KMS-11 (cell line): Measurements from ENCODE around the gene BBIP1.

ENCODE experiments used
- H2AFZ ChIP-seq: fragments of 200-600 bp; sonication (generic); 2 replicates; pipeline ENCODE4 v1.6.1; 2016; ENCODE audit warnings: antibody characterized with exemption, mixed run types, low read depth
- H3K27ac ChIP-seq: fragments of 200-600 bp; sonication (generic); 2 replicates; pipeline ENCODE4 v1.6.1; 2016; ENCODE audit warnings: mild to moderate bottlenecking, mixed run types
- H3K27me3 ChIP-seq: fragments of 200-600 bp; sonication (generic); 2 replicates; pipeline ENCODE4 v1.6.1; 2017; ENCODE audit warnings: mild to moderate bottlenecking, low read depth, mixed run types, moderate library complexity; ENCODE audit not compliant: insufficient read depth
- H3K36me3 ChIP-seq: fragments of 200-600 bp; sonication (generic); 2 replicates; pipeline ENCODE4 v1.6.1; 2017; ENCODE audit warnings: mild to moderate bottlenecking, mixed run types; ENCODE audit not compliant: insufficient read depth
- H3K4me1 ChIP-seq: fragments of 200-600 bp; sonication (generic); 2 replicates; pipeline ENCODE4 v1.6.1; 2016; ENCODE audit warnings: mild to moderate bottlenecking, low read depth, mixed run types; ENCODE audit not compliant: poor library complexity, severe bottlenecking
- H3K4me2 ChIP-seq: fragments of 200-600 bp; sonication (generic); 2 replicates; pipeline ENCODE4 v1.7.0; 2016; ENCODE audit warnings: mild to moderate bottlenecking, mixed run types
- H3K4me3 ChIP-seq: fragments of 200-600 bp; sonication (generic); IDR thresholded peaks from 2 replicates; pipeline ENCODE4 v1.6.1; 2017; ENCODE audit warnings: low read depth, low read length, mixed read lengths; ENCODE audit not compliant: insufficient read depth
- H3K79me2 ChIP-seq: fragments of 200-600 bp; sonication (generic); 2 replicates; pipeline ENCODE4 v1.6.1; 2016; ENCODE audit warnings: low read depth, mixed run types; ENCODE audit not compliant: insufficient read depth
- H3K9ac ChIP-seq: fragments of 200-600 bp; sonication (generic); 2 replicates; pipeline ENCODE4 v1.6.1; 2016; ENCODE audit warnings: mild to moderate bottlenecking, mixed run types
- H4K20me1 ChIP-seq: fragments of 200-600 bp; sonication (generic); 2 replicates; pipeline ENCODE4 v1.6.1; 2016; ENCODE audit warnings: mild to moderate bottlenecking, mixed run types; ENCODE audit not compliant: insufficient read depth
- TF ChIP-seq, protein P1 (sequence below): fragments of 200-600 bp; sonication (generic); conservative IDR thresholded peaks from 2 replicates; pipeline ENCODE4 v1.6.1; 2017; ENCODE audit warnings: low read depth, mild to moderate bottlenecking, antibody characterized with exemption, low read length, moderate library complexity, mixed read lengths

BBIP1 gene

DNA sequence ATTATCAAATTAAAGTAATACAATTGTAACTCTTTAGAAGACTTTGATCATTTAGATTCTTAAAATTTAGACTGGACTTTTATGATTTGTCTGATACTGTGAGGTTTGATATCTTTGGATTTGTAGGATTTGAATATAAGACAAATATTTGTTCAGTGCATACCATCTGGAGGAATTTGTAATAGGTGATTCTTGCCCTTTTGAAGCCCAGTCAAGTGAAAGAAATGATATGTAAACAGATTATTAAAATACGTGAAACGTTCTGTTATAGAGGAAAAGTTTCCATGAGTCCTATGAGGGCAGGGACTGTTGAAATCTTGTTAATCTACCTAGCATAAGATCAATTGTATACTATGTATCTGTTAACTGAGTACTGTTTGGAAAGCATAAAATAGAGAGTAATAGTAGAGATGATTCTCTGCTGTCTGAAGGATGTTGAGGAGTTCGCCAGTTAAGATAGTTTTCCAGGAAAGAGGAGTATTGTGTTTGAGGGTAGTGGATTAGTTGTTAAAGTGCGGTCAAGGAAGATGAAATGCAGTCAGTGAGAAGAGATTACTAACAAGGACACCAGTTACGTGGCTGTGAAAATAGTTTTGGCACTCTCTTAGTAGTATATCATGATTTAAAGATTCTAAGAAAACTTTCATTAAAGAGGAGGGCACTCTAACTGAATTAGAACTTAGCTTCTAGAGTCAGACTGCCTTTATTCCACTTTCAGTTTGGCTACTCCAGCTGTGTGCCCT is 32.9 kb downstream of the BBIP1 start:
- TF ChIP-seq, protein P1, sequence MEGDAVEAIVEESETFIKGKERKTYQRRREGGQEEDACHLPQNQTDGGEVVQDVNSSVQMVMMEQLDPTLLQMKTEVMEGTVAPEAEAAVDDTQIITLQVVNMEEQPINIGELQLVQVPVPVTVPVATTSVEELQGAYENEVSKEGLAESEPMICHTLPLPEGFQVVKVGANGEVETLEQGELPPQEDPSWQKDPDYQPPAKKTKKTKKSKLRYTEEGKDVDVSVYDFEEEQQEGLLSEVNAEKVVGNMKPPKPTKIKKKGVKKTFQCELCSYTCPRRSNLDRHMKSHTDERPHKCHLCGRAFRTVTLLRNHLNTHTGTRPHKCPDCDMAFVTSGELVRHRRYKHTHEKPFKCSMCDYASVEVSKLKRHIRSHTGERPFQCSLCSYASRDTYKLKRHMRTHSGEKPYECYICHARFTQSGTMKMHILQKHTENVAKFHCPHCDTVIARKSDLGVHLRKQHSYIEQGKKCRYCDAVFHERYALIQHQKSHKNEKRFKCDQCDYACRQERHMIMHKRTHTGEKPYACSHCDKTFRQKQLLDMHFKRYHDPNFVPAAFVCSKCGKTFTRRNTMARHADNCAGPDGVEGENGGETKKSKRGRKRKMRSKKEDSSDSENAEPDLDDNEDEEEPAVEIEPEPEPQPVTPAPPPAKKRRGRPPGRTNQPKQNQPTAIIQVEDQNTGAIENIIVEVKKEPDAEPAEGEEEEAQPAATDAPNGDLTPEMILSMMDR: no peak
- Histone ChIP-seq H3K79me2 (no peaks in the 10 kb centered on the region), H3K9ac (no peak overlapping the region), H3K36me3 (no peaks in the 10 kb centered on the region), H3K4me3 (no peak overlapping the region), H3K4me1 (peaks cover 37% of the 10 kb centered on the region), H4K20me1 (no peaks in the 10 kb centered on the region), H3K4me2 (no peak overlapping the region), H3K27ac (no peak overlapping the region), H3K27me3 (no peaks in the 10 kb centered on the region), H2AFZ (no peak overlapping the region)

DNA sequence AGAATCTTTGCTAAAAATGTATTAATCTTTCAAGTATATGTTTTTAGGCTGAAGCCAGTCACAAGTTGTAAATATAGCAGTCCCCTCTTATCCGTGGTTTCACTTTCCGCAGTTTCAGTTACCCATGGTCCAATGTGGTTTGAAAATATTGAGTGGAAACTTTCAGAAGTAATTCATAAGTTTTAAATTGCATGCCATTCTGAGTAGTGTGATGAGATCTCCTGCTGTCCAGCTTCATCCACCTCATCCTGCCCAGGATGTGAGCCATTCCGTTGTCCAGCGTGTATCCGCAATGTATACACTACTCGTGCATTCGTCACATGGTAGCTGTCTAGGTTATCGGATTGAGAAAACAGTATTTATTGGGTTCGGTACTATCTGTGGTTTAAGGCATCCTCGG is 35.1 kb downstream of the BBIP1 start:
- no peaks in the 10 kb centered on the region for H3K79me2 ChIP-seq
- H3K36me3 ChIP-seq: no peaks in the 10 kb centered on the region
- no peak overlapping the region for H3K4me3 ChIP-seq
- no peaks in the 10 kb centered on the region for H3K27me3 ChIP-seq
- H3K4me1 ChIP-seq: peaks cover 37% of the 10 kb centered on the region
- TF ChIP-seq, protein P1: no peak
- no peak overlapping the region for H3K27ac ChIP-seq
- H3K9ac ChIP-seq: no peak overlapping the region
- no peak overlapping the region for H2AFZ ChIP-seq
- no peaks in the 10 kb centered on the region for H4K20me1 ChIP-seq
- peak overlapping the region; percentile 77 for H3K4me2 ChIP-seq

DNA sequence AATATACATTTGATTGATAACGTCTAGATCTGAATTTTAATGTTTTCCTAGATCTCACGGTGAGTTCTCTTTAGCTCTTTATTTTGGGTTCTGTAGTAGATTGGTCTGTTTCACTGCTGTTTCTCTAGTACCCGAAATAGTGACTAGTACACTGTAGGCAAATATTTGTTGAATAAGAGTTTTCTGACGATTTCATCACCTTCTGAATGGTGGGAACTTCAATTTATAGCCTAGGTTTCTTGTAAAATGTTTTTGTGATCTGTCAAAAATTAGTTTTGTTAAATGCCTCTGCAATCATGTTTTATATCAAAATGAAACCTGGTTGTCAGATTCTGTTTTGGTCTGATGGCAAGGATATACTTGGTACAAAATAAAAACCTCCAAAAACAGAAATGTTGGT is 37.1 kb downstream of the BBIP1 start:
- no peak overlapping the region for H3K4me3 ChIP-seq
- H3K36me3 ChIP-seq: no peaks in the 10 kb centered on the region
- H3K9ac ChIP-seq: no peak overlapping the region
- H3K79me2 ChIP-seq: no peaks in the 10 kb centered on the region
- H2AFZ ChIP-seq: no peak overlapping the region
- H3K4me1 ChIP-seq: peaks cover 37% of the 10 kb centered on the region
- no peak overlapping the region for H3K27ac ChIP-seq
- H3K4me2 ChIP-seq: 0 out of 2 replicates have a peak overlapping the region, but pooled peaks have one; percentile 7
- no peaks in the 10 kb centered on the region for H3K27me3 ChIP-seq
- TF ChIP-seq, protein P1: no peak
- no peaks in the 10 kb centered on the region for H4K20me1 ChIP-seq

DNA sequence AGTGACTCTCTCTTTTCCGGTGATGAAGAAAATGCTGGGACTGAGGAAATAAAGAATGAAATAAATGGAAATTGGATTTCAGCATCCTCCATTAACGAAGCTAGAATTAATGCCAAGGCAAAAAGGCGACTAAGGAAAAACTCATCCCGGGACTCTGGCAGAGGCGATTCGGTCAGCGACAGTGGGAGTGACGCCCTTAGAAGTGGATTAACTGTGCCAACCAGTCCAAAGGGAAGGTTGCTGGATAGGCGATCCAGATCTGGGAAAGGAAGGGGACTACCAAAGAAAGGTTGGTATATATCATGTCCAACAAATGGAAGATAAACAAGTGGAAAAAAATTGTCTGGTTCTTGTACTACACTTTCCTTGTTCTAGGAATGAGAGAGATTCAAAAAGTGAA is 37.7 kb downstream of the BBIP1 start:
- Histone ChIP-seq H3K27me3 (no peaks in the 10 kb centered on the region), H3K4me3 (no peak overlapping the region), H3K4me1 (peaks cover 37% of the 10 kb centered on the region), H3K36me3 (no peaks in the 10 kb centered on the region), H3K4me2 (no peak overlapping the region), H3K79me2 (no peaks in the 10 kb centered on the region), H4K20me1 (no peaks in the 10 kb centered on the region), H3K9ac (no peak overlapping the region), H2AFZ (no peak overlapping the region), H3K27ac (no peak overlapping the region)
- TF ChIP-seq, protein P1: no peak
